Neural progenitor cell (in vitro differentiated cells): ENCODE data around the gene TLCD3B.

ENCODE experiments used
- CTCF ChIP-seq: fragments of 200-600 bp; sonication (generic); IDR thresholded peaks from 2 replicates; pipeline ENCODE4 v1.5.1; 2017; ENCODE audit warnings: antibody characterized with exemption, mild to moderate bottlenecking
- EZH2phosphoT487 ChIP-seq: fragments of 200-600 bp; sonication (generic); IDR thresholded peaks from 2 replicates; pipeline ENCODE4 v1.6.1; 2017; ENCODE audit warnings: antibody characterized with exemption

DNA sequence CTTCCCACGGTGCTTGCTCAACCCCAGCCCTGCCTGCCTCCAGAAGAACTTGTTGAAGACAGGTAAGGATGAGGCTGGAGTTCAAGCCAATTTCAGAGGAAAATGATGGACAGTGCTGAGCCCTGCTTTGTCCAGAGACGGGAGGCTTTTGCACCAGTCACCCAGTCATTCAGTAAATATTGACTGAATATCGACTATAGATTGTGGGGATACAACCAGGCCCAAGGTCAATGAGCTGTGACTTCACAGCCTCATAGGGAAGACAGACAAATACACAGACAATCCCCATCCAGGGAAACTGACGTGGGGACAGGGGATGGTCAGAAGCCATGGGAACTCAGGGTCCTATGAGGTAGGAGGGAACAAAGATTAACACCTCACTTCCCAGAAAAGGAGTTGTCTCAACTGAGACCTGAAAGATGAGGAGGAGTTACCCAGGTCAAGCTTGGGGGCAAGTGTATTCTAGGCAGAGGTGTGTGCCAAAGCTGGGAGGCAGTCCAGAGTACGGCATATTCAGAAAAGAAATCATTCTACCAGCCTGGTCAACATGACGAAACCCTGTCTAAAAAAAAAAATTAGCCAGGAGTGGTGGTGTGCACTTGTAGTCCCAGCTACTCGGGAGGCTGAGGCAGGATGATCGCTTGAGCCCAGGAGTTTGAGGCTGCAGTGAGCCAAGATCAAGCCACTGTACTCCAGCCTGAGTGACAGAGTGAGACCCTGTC lies 14.4 kb downstream of the TLCD3B start:
- TF ChIP-seq CTCF (no peak), EZH2phosphoT487 (no peak)
